DMS 273 treated with DMSO at 0.1 percent for 48 hours (cell line): ENCODE data around the gene CD200R1L.

ENCODE experiments used
- DNase-seq: peaks from one replicate; lab custom pipeline; 2025; lab: John Stamatoyannopoulos, UW

The CD200R1L gene

GRCh38 chr3:112786881-112787579 is 59.6 kb downstream of the CD200R1L start:
- no peak for DNase-seq

DNA sequence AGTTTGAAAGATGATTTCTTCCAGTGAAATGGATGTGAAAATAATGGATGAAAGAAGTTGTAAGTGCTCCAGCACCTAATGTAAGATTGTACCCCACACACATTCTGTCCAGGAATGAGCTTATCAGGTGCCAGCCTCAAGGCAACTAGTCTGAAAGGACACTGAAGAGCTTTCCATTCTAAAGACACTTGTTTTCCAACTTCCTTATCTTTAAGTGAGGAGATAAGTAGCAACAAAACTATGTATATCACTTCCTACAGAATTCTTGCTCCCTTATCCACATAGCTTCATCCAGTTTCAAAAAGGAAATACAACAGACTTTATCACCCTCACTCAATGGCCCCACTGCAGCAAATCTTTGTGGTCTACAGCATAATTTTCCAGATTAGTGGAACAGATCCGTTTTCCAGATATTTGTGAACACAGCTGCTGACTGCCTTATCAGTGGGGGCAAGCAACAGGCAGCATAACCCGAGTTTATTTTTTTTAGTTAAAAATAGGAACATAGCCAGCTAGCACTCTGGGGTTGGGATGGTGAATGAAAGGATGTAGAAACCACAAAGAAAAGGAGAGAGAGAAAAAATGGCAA is 60.6 kb downstream of the CD200R1L start:
- no peak for DNase-seq

- no peak for DNase-seq
Observed at GRCh38 chr3:112785321-112786001, 61.2 kb downstream of the CD200R1L start.

- DNase-seq: no peak
Observed at GRCh38 chr3:112782491-112782890, 64.2 kb downstream of the CD200R1L start.

DNA sequence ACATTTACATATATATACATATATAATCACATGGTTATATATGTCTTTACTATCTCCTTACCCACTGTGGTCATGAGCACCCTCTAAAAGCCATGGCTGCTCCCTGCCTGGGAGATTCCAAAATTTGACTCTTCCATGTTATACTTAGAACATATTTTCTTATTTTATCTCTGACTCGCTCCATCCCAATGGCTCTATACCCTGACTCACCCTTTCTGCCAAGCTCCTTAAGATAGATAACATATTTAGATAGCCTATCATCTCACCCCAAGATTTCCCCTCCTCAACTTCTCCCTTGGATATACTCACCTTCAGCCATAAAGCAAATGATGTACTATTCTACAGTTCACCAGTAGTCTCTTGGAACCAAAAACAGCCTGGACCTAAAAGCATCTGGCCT is 65.1 kb downstream of the CD200R1L start:
- no peak for DNase-seq

GRCh38 chr3:112779558-112780480 is 66.8 kb downstream of the CD200R1L start:
- no peak for DNase-seq

DNA sequence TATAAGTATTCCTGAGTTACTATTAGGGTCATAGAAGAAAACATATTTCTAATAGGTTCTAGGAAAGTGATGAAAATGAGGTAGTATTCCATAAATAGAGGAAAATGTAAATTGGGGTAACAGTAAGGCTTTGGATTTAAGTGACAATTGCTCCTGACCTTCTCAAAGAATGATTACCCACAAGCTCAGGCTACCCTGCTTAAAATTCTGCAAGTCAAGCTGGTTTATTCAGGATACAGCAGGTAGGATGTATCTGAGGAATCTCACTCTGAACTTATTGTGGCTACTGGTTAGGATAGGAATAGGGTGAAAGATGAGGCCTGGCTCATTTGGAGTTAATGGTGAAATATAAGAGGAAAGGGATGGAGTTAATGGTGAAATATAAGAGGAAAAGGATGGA is 67.7 kb downstream of the CD200R1L start:
- no peak for DNase-seq

DNA sequence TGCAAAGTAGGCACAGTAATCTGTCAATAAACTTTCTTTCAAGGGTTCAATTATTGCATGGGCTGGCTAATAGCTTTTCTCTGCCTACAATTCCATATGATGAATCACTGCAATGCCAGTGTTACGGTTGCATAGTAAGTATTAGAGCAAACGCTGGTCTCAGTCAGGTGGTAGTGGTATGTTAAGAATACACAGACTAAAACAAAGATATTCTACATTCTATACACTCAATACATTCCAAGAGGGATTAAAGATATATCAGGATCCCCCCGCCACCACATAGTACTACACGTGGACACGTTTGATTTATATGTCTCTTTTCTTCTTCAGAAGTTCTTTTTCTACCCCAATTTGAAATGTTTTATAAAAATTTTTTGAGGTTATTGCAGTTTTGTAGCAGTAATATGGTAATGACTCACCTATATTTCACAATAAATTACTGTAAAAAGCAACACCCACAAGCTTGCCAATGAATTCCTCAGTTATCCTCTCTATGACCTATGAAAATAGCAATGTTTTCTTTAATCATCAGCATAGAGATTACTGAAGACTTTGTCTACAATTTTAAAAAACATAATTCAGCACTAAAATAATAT is 68.2 kb downstream of the CD200R1L start:
- no peak for DNase-seq

GRCh38 chr3:112777811-112778210 is 68.9 kb downstream of the CD200R1L start:
- DNase-seq: no peak

- DNase-seq: no peak
Observed at GRCh38 chr3:112776836-112777235, 69.8 kb downstream of the CD200R1L start.

DNA sequence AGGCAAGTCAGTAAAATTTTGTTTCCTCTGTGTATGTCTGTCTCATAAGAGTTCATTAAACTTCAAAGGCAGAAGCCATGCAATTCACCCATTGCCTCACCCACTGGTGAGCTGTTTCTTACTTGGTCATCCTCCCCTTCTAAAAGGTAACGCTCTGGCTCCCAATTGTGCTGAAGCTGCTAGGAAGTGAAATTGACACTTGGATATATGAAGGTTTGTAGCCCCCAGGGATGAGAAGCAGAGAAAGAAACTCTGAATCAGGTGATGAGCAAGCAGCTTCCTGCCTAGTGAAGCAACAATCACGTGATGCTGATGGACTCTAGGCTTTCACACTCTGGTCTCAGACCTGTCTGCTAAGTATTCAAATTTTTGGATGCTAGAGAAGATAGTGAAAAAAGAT is 70.7 kb downstream of the CD200R1L start:
- DNase-seq: no peak

DNA sequence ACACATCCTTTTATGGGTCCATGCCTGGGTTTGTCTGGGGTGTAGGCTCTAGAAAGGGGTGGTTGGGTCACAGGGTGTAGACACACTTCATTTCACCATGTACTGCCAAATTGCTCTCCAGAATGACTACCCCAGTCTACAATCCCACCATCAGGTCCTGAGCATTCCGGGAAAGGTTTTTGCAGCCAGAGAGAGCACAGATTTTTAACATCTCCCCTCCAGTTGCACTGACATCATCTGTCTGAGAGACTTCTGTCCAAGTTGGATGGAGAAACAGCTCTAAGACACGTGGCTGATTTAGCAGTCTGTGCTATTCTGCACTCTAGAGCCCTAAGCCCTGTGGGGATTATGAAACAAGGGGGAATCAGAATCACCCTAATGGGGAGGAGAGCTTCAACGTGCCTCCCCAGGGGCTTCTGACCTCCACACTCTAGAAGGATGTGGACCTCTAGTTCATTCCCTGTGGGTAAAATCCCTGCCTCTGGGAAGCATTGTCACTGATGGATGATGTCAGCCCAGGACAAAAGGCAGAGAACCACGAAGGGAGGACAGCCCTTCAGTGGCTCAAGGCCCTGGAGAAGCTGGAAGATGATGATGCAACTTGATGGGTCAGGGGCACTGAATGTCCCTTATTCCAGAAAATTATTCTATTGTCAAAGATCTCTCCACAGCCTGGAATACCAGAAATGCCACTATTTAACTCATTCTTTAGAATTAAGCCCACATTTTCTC is 71.5 kb downstream of the CD200R1L start:
- DNase-seq: no peak

DNA sequence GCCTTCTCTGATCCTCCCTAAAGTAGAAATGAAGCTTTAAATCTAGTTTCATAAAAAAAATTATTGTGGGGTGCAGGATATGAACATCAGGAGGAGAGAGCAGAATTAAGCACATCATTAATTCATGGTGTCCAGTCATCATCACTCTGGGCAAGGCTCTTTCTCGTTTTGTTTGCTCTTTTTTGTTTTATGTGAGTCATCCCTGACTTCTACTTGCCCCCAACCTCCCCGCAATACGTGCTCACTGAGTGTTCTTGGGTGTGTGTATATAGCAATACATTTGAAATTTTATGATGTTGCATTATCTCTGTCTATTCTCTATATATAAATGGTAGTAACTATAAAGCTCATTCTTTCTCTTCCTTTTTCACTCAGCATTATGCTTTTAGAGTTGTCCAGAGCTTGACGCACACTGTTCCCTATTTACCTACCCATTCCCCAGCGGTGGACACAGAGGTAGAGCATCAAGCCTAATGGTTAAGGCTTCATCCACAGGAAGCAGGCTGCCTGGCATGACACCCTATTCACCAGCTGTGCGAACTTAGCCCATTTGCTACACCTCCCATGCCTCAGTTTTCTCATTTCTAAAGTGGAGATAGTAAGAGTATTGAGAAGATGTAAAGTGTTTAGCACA is 72.3 kb downstream of the CD200R1L start:
- no peak for DNase-seq

- DNase-seq: no peak
Observed at GRCh38 chr3:112773864-112774263, 72.8 kb downstream of the CD200R1L start.

DNA sequence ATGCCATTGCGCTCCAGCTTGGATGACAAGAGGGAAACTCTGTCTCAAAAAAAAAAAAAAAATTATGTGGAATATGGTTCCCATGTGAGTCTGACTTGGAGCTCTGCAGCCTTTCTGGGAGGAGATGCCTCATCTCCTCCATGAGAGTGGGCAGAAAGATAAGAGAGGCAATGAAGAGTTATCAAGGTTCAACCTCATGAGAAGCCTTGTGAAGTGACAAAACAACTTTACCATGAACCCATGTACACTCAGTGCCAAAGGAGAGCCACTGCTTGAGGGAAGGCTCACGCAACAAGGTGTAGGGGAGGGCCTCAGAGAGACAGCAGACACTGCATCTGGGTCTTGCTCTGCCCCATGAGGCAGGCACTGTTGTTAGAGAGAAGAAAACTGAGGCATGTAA is 75.7 kb downstream of the CD200R1L start:
- no peak for DNase-seq

- no peak for DNase-seq
Observed at GRCh38 chr3:112770032-112770626, 76.5 kb downstream of the CD200R1L start.

DNA sequence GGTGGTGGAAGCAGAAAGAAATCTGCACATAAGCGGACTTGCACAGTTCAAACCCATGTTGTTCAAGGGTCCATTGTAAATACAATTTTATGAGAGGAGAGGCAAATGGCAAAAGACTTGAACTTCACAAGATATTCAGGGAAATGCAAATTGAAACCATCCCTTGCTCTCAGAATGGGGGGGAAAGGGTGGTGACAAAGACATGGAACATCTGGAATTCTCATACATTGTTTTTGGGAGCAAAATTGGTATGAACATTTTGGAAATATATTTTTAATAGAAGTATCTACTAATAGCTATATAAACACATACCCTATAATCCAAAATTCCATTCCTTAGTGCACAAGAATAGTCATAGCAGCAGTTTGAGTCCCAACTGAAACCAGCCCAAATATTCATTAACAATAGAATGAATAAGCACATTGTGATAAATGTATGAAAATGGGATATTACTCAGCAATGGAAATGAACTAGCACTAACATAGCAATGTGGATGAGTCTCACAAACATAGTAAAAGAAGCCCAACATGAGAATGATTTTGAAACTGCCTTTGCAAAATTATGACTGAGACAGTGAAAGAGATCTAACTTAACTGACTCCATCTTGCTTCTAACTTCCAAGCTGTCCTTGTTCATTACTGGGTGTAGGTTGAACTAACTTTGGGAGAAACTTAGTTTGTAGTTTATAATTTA is 77.2 kb downstream of the CD200R1L start:
- no peak for DNase-seq

- DNase-seq: no peak
Observed at GRCh38 chr3:112767777-112768176, 78.9 kb downstream of the CD200R1L start.

- no peak for DNase-seq
Observed at GRCh38 chr3:112767177-112767576, 79.5 kb downstream of the CD200R1L start.
